Measurements from ENCODE around the gene NFATC2.
A peak's percentile ranks its signal among the peaks of the same experiment; 100 is the strongest.
"Not testable (repeated sequence)": the region's sequence is repeated elsewhere in the genome, so short reads cannot be mapped to it uniquely, and the experiment has no call there.

The NFATC2 gene

DNA sequence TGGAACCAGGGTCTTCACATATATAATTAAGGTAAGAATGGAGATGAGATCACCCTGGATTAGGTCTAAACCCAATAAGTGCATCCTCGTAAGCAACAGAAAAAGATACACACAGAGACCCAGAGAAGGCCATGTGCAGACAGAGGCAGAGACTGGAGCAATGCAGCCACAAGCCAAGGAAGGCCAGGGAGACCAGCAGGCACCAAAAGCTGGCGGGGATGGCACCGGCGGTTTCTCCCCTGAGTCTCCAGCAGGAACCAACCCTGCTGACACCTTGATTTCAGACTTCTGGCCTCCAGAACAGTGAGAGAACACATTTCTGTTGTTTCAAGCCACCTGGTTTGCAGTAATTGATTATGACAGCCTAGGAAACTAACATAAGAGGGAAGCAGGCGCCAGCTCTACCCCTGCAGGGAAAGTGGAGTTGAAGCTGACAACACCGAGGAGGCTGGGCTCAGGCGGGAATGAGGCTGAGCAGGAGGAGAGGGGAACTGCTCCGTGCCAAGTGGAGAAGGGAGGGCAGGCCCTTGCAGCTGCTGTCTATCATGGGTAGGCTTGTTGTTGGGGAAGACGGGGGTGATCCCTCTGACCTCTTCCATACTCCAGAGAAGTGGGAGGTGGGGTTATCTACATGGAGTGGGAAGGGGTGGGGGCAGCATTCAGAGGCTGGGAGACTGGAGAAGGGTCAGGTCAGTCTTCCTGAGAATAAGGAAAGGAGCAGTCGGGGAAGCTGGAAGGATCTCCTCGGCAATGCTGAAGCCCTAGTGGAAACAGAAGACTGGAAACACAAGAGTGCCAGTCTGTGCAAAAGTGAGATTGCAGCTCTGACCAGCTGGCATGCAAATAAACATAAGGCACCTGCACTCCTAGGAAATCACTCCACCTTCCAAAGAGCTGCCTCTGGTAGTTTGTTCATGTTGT, 72.7 kb downstream of the NFATC2 start:
- peak in 1 of 14 donors; percentile 71 for DNase-seq

DNA sequence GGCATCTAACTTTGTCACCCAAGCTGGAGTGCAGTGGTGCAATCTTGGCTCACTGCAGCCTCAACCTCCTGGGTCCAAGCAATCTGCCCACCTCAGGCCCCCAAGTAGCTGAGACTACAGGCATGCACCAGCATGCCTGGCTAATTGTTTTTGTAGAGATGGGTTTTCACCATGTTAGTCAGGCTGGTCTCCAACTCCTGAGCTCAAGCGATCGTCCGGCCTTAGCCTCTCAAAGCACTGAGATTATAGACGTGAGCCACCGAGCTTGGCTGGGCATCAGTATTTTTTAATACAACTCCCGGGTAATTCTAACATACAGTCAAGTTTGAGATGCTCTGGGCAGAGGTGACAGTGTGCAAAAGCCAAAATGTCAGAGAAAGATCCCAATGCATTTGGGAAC, 73.5 kb downstream of the NFATC2 start:
- DNase-seq, result no peak

DNA sequence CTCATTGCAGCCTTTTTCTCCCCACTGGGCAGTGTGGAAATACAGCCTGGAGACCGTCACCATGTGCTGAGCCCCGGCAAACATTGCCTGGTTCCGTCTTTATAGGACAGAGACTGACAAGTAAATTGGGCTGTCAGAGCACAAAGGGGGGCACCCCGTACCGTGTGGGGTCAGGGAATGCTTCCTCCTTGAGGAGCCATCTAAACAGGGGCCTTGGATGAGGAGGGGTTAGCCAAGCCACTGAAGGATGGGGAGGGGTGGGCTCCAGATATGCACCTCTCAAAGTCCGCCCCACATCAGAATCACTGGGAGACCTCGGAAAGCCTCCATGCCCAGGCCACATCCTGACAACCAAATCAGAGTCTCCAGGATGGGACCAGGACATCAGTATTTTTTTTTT, 73.9 kb downstream of the NFATC2 start:
- no peak for DNase-seq

DNA sequence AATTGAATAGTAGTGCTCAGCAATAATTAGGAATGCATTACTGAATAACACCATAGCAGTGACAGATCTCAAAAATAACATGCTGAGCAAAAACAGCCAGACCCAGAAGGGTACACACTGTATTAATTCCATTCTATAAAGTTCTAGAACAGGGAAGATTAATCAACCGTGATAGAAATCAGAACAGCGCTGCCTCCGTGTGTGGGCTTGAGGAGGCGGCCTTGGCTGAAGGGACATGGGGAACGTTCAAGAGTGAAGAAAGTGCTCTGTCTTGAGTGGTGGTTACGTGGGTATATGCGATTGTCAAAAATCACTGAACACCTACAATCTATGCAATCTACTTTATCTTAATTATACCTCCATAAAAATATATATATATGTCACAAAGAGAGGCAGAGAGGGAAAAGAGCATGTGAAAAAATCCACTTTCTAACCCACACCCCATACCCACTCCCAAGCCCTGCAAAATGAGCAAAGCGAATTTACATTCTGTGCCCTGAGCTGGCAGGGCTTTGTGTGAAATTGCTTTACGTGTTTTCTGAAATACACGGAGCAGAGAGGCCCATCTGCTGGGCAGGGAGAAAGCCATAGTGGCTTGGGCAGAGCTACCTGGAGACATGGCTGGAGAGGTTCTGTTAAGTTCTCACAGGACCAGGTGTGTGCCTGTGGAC, 74.4 kb downstream of the NFATC2 start:
- DNase-seq, result no peak

DNA sequence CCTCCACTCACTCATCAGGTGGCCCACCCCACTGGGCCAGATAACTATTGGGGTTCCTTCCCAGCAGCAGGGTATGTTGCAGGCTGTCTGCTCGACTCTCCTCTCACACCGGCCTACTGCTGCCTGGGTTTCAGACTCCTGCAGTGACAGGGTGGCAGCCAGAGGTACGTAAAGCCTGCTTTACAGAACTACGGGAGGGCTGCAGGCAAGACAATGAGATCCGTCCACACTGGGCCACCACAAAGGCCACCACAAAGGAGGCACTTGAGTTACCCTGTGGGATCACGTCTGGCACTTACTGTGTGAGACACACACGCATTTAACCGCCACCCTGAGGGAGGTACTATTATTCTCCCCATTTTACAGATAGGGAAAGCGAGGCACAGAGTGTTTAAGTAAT, 78.5 kb downstream of the NFATC2 start:
- DNase-seq, result no peak

DNA sequence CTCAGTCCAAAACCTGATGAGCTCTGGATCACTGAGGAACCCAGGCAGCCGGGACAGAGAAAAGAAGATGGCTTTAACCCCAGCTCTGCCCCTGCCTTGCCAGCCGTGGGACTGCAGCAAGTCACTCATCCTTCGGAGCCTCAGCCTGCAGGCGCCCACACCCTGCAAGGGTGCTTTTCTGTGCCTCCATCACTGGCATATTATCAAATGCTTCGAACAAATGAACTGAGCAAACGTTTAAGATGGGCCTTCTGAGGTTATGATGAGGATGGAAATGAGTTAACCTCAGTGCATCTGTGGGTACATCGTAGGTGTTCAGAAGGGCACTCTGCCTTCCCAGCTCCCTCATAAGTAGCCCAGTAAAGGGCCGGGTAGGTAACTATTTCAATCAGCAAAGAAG, 79.0 kb downstream of the NFATC2 start:
- DNase-seq, result no peak

DNA sequence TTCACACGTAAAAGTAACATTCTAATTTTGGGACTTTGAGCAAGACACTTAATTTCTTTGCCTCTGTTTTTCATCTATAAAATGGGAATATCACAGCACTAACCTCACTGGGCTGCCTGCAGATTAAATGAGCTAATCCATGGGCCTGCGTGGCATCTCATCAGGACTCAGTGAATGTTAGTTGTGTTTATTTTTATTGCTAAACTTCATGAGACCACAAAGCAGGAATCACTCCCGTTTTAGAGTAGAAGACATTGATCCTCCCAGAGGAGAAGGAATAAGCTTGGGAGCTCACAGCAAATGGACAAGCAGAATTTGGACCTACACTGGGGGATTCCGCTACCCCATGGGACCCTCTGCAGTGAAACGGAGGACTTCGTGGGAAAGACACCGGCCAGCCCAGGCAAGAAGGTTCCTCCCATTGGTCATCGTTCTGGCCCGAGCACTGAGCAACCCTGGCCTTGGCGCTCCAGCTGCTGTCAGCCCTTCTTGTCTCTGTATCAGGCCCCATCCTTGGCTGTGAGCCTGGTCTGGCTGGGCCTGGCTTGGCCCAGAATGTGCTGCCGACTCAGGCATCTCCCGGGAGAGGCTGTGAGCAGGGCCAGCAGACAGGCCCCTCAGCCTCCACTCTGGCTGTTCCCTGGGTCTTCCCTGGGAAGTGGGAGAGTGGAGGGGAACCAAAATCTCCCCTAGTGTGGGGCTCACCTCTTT, 79.8 kb downstream of the NFATC2 start:
- peak in 11 of 14 donors; percentile 4 to 69 (median 40) for DNase-seq

DNA sequence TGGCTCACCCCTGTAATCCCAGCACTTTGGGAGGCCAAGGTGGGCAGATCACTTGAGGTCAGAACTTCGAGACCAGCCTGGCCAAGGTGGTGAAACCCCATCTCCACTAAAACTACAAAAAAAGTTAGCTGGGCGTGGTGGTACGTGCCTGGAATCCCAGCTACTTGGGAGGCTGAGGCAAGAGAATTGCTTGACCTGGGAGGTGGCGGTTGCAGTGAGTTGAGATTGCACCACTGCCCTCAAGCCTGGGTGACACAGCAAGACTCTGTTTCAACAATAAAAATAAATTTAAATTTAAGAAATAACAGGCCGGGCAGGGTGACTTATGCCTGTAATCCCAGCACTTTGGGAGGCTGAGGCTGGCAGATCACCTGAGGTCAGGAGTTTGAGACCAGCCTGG, 80.7 kb downstream of the NFATC2 start:
- DNase-seq, result not testable (repeated sequence)

DNA sequence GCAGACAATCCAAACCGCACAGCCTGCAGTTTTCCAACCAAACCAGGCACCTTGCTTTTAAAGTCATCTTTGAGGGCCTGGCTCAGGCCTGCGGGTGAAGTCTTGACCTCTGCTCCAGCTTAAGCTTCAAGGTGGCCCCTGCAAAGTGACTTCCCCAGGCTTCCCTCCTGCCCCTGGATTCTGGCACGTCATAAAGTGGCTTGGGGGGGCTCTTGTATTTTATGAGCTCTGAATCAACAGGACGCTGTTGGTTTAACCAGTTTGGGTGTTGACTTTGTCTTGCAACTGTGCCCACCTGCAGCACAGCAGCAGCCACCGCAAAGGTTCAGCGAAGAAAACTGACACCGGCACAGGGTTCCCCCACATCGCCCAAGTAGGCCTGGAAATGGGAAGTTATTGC, 81.2 kb downstream of the NFATC2 start:
- DNase-seq, result no peak

DNA sequence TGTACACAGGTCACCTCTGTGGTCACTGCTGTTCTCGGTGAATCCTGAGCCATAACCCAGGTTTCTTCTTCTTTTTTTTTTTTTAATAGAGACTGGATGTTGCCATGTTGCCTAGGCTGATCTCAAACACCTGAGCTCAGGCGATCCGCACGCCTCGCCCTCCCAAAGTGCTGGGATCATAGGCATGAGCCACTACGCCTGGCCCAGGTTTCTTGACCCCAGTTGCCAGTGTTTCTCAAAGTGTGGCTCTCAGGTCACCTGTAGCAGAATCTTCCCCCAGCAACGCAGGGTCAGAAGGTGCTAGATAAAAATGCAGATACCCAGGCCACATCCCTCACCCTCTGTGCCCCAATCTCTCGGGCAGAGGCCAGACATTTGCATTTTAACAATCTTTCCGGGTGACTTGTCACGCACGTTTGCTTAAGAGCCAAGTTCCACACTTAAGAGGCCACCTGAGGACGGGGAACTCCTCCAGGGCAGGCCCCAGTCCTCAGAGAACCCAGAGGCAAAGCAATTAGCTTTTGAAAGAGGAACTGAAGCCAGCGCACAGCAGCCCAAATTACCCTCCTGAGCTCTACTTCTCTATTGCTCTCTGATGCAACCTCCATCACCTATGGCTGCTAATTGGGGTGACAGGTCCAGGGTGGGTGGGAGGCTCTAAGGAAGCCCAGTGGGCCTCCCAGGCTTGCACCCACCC, 81.8 kb downstream of the NFATC2 start:
- no peak for DNase-seq

DNA sequence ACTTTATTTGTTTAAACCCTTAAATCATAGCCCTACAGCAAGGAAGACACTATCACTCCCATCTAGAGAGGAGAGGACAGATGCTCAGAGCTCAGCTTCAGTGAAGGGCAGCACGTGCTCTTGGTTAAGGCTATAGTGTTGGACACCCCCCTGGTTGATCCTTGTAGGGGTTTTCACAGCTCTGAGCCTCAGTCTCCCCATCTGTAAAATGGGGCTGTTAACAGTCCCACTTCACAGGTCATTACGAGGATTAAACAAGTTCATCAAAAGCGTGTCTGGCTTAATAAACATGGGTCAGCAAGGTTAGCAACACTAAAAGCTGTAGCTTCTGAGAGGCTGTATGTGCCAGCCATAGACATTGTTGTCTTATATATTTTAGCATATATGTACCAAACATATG, 82.4 kb downstream of the NFATC2 start:
- DNase-seq, result no peak

DNA sequence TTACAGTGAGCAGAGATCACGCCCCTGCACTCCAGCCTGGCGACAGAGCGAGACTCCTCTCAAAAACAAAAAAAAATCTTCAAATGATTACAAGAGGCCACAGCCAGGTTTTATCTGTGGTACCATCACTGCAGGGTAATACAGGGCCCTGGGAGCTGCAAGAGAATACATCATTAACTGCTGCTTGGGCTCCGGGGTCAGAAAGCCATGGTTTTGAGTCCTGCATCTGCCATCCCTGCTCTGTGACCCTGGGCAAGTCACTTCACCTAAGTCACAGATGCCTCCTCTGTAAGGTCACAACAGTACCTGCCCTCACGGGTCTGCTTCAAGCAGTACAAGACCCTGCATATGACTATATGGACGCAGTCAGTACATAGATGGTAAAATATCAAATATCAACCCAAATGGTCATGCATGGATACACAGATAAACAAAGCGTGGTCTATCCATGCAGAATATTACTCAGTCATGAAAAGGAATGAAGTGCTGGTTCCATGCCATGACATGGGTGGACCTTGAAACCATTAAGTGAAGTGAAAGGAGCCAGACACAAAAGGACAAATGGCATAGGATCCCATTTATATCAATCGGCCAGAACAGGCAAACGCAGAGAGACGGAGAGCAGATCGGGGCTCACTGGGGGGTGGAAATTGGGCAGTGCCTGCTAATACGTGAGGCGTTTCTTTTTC, 83.6 kb downstream of the NFATC2 start:
- no peak for DNase-seq

DNA sequence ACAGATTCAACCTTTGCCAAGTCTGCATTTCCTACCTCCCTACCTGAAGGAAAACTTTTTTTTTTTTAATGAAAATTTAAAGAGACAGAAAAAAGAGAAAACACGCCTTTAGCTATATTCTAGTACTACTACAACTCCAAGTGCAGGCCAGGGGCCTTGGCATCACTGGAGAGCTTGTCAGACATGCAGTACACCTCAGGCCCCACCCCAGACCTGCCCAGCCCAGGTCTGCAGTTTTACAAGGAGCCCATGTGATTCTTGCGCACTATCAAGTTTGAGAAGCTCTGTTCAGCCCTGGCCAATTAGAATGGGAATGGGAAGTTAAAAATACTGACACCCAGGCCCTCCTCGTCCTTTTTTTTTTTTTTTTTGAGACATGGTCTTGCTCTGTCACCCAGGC, 85.0 kb downstream of the NFATC2 start:
- no peak for DNase-seq

DNA sequence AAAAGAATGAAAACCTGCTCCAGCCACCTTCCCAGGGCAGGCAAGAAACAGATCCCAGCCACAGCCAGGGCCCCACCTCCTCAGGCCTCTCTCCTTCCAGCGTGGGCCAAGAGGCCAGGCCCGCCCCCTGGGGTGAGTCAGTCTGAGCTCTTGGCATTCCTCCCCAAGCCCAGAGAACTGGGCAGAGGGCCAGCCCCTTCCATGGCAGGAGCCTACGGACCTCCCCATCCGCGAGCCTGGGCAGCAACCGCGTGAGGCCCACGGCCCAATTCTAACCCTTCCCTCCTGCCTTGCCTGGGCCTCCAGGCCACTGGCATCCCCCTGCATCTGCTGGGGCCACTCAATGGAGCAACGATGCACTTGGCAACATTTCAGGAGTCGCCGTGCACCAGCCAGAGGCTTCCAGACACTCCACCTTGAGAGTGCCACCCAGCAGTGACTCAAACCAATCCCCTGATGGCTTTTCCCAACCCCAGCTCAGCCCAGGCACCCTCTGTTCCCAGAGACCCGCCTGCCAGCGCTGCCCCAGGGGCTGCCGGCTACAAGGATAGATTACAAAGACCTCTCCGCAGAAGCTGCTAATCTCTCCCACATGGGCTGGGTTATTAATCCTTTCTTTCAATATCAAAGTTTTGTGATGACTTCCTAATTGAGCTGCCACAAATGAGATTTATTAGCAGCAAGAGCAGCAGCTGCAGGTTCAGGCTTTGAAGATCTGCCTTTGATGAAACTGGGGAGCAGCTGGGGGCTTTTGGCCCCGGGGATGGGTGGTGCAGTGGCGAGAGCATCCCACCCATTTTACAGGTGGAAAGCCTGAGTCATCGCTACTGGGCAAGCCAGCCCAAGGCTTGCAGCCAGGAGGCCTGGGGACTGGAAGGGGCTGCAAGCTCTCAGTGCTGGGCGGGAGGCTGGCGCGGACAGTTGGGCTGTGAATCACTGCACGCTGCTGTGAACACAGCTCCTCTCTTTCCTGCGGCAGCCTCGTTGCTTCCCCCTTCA, 85.7 kb downstream of the NFATC2 start:
- DNase-seq, result peak; percentile 19 to 94 (median 80)

DNA sequence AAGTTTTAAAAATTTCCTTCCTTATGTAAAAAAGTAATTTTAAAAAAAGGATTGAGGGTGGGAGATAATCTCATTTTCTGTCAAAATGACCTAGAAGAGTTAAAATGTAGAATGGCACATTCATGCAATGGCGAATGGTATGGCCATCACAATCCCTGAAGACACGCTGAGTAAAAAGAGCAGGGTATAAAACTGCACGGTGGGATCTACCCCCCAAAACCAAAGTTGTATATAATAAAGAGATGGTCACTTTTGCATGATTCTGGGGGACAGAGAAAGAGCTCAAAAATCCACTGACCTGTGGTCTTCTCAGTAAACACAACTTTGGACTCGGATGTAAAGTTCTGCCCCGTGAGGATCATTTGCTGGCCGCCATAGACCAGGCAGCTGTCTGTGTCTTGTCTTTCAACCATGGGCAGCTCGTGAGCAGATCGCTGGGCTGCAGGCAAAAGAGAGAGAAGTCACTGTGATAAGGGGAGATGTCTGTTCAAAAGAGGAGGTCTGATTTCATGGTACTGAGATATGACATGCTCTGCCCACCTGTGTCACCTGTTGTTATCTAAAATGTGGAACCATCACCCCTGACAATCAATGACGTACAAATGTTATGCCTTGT, 88.2 kb downstream of the NFATC2 start:
- no peak for DNase-seq

DNA sequence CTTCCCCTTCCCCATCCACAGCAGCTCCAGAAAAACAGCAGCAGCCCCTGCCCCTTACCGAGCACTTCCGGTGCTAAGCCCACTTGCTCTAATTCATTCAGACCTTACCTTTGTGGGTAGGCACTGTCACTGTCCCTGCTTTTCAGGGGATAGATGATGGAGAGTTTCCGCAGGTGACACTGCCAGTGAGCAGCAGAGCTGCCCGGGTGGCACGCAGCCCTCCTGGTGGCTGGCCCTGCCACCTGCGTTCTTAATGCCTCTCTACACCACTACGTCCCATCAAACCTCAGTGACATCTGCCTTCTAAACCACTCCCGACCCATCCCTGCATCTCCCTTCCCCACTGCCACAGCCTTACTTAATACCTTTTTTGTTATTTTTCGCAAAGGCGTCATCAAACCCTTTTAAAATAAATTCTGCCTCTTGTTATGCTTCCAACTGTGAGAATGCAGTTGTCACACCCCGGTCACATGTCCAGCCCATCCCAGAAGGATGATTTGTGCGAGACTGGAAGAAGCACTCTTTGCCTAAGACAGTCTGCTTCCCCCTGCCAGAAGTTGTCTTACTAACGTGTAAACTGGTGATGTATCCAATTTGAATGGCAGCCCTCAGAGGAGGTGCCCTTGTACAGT, 89.7 kb downstream of the NFATC2 start:
- no peak for DNase-seq

DNA sequence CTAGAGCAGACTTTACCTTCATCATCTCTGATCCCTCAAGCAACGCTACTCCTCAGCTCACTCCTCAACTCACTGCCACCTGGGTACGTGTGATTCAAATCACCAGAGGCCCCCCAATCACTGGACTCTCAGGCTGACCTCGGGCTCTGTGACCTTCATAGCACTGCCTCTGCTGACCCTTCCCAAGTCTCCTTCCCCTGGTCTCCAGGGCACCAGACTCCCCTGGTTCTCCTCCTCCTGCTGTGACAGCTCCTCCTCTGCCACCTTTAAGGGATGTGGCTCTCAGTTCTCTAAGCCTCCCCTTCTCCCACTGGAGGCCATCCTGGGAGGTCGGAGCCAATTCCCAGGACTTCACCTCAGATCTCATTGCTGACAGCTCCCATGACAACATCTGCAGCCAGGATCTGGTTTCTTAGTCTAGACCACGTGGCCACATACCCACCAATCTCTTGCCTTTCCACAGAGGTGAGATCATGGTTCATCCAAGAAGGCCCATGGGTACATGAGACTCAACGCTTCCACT, 90.4 kb downstream of the NFATC2 start:
- DNase-seq, result no peak

DNA sequence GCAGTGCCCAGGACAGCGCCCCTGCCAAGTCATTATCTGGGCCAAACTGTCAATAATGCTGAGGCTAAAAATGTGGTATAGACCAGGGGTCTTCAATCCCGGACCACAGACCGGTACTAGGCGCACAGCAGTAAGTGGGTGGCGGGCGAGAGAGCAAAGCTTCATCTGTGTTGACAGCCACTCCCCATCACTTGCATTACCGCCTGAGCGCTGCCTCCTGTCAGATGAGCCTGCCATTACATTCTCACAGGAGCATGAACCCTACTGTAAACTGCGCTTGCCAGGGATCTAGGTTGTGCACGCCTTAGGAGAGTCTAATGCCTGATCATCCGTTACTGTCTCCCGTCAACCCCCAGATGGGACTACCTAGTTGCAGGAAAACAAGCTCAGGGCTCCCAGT, 91.0 kb downstream of the NFATC2 start:
- no peak for DNase-seq

DNA sequence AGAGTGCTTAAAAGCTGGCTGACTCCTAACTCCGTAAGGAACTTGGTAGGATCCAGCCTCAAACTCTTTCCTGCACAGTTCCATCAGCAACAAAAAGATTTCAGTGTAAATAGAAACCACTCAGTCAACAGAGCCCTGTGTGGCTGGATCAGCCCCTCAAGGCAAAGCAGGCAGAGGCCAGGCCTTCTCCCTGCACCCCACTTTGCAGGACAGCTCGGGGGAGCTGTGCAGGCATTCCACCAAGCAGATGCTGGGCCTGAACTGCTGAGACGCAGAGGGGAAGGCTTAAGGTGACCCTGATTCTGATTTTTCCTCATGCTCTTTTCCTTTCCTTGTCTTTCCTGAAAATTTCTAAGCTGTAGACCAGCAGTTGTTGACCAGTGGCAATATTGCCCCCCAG, 91.5 kb downstream of the NFATC2 start:
- DNase-seq, result no peak
